ENCODE measurements around the gene WFDC1. TPM values are rescaled to one million over a fixed set of nuclear protein-coding genes. Genes with fewer than 3 reads are reported as not detected.

WFDC1 gene
- total RNA-seq, 1 donor from 2014 or later: 3.0 TPM

GRCh38 chr16:84271866-84272265 is 22.8 kb upstream of the WFDC1 start:
- Mint-ChIP-seq H3K27ac (no peak overlapping the region), H3K4me3 (no peak overlapping the region), H3K9me3 (no peaks in the 10 kb centered on the region), H3K27me3 (ENCODE audit: low read depth) (peaks cover 7% of the 10 kb centered on the region), H3K36me3 (no peaks in the 10 kb centered on the region), H3K4me1 (peaks cover 3% of the 10 kb centered on the region)
- DNase-seq (ENCODE audit: low spot score in 2 of 2, unreplicated experiment in 2 of 2): no peak
- no peak for TF ChIP-seq CTCF (IDR thresholded peaks at IDR 0.05; ENCODE audit: unreplicated experiment)

GRCh38 chr16:84272740-84273320 is 21.8 kb upstream of the WFDC1 start:
- H3K27me3 Mint-ChIP-seq (ENCODE audit: low read depth): peaks cover 5% of the 10 kb centered on the region
- TF ChIP-seq CTCF (IDR thresholded peaks at IDR 0.05; ENCODE audit: unreplicated experiment): no peak
- no peaks in the 10 kb centered on the region for H3K36me3 Mint-ChIP-seq
- peaks cover 3% of the 10 kb centered on the region for H3K4me1 Mint-ChIP-seq
- H3K9me3 Mint-ChIP-seq: no peaks in the 10 kb centered on the region
- no peak overlapping the region for H3K27ac Mint-ChIP-seq
- no peak overlapping the region for H3K4me3 Mint-ChIP-seq
- DNase-seq (ENCODE audit: low spot score in 2 of 2, unreplicated experiment in 2 of 2): no peak

- Mint-ChIP-seq H3K9me3 (no peaks in the 10 kb centered on the region), H3K4me3 (no peak overlapping the region), H3K4me1 (no peaks in the 10 kb centered on the region), H3K27ac (no peak overlapping the region), H3K27me3 (ENCODE audit: low read depth) (peaks cover 5% of the 10 kb centered on the region), H3K36me3 (no peaks in the 10 kb centered on the region)
- no peak for DNase-seq (ENCODE audit: low spot score in 2 of 2, unreplicated experiment in 2 of 2)
- no peak for TF ChIP-seq CTCF (IDR thresholded peaks at IDR 0.05; ENCODE audit: unreplicated experiment)
Measured at GRCh38 chr16:84274515-84274914, 20.2 kb upstream of the WFDC1 start.

- Mint-ChIP-seq H3K27ac (no peak overlapping the region), H3K4me3 (no peak overlapping the region), H3K4me1 (no peaks in the 10 kb centered on the region), H3K9me3 (no peaks in the 10 kb centered on the region), H3K36me3 (no peaks in the 10 kb centered on the region), H3K27me3 (ENCODE audit: low read depth) (no peaks in the 10 kb centered on the region)
- no peak for TF ChIP-seq CTCF (IDR thresholded peaks at IDR 0.05; ENCODE audit: unreplicated experiment)
- DNase-seq (ENCODE audit: low spot score in 2 of 2, unreplicated experiment in 2 of 2): no peak
Measured at GRCh38 chr16:84275585-84276151, 19.0 kb upstream of the WFDC1 start.

- DNase-seq (ENCODE audit: low spot score in 2 of 2, unreplicated experiment in 2 of 2): peak; percentile 51 to 77
- Mint-ChIP-seq H3K9me3 (no peaks in the 10 kb centered on the region), H3K27me3 (ENCODE audit: low read depth) (no peaks in the 10 kb centered on the region), H3K4me1 (no peaks in the 10 kb centered on the region), H3K27ac (no peak overlapping the region), H3K4me3 (no peak overlapping the region), H3K36me3 (no peaks in the 10 kb centered on the region)
- peak; percentile 85 for TF ChIP-seq CTCF (IDR thresholded peaks at IDR 0.05; ENCODE audit: unreplicated experiment)
Measured at GRCh38 chr16:84277244-84277823, 17.3 kb upstream of the WFDC1 start.

Data from mesothelial cell of epicardium (in vitro differentiated cells).